CD4-positive, alpha-beta T cell treated with Interleukin-12 subunit alpha and Interleukin-12 subunit beta, for 1 hour (primary cell): ENCODE measurements around the gene RBSN.
"Not testable (repeated sequence)": the region's sequence is repeated elsewhere in the genome, so short reads cannot be mapped to it uniquely, and the experiment has no call there.

Experiments
- DNase-seq: peaks from one replicate; pipeline ENCODE4 v3.0.0-alpha.2; 2020

The RBSN gene

GRCh38 chr3:15098503-15099363 is at the start of gene RBSN:
RBSN (minus strand) TSS chr3:15099148; CDS start chr3:15096120, 3,028 bp downstream.
- DNase-seq, result peak; percentile 96

- DNase-seq, result no peak
Measured at GRCh38 chr3:15148614-15149013, 49.7 kb upstream of the RBSN start.

GRCh38 chr3:15136885-15137284 is 37.9 kb upstream of the RBSN start:
- DNase-seq, result not testable (repeated sequence)

GRCh38 chr3:15134968-15135367 is 36.0 kb upstream of the RBSN start:
- not testable (repeated sequence) for DNase-seq

- DNase-seq, result not testable (repeated sequence)
Measured at GRCh38 chr3:15128403-15128802, 29.5 kb upstream of the RBSN start.

- DNase-seq, result not testable (repeated sequence)
Measured at GRCh38 chr3:15126975-15127374, 28.0 kb upstream of the RBSN start.

GRCh38 chr3:15122398-15122797 is 23.4 kb upstream of the RBSN start:
- DNase-seq, result no peak

GRCh38 chr3:15121936-15122335 is 23.0 kb upstream of the RBSN start:
- DNase-seq, result no peak

GRCh38 chr3:15120986-15121385 is 22.0 kb upstream of the RBSN start:
- DNase-seq, result no peak

- no peak for DNase-seq
Measured at GRCh38 chr3:15117011-15117410, 18.1 kb upstream of the RBSN start.

GRCh38 chr3:15116032-15116669 is 17.2 kb upstream of the RBSN start:
- no peak for DNase-seq

- no peak for DNase-seq
Measured at GRCh38 chr3:15114466-15115358, 15.8 kb upstream of the RBSN start.

- no peak for DNase-seq
Measured at GRCh38 chr3:15113884-15114283, 14.9 kb upstream of the RBSN start.

GRCh38 chr3:15113471-15113870 is 14.5 kb upstream of the RBSN start:
- no peak for DNase-seq

- no peak for DNase-seq
Measured at GRCh38 chr3:15112011-15112410, 13.1 kb upstream of the RBSN start.

GRCh38 chr3:15110206-15110605 is 11.3 kb upstream of the RBSN start:
- DNase-seq, result no peak

GRCh38 chr3:15108869-15109268 is 9.9 kb upstream of the RBSN start:
- DNase-seq, result no peak

GRCh38 chr3:15108082-15108545 is 9.2 kb upstream of the RBSN start:
- DNase-seq, result peak; percentile 77

- DNase-seq, result no peak
Measured at GRCh38 chr3:15107075-15107947, 8.4 kb upstream of the RBSN start.

GRCh38 chr3:15102836-15103235 is 3.9 kb upstream of the RBSN start:
- no peak for DNase-seq

- no peak for DNase-seq
Measured at GRCh38 chr3:15102256-15102655, 3.3 kb upstream of the RBSN start.
